GM23338 (cell line): ENCODE data around the gene KLF2. TPM values are rescaled to one million over a fixed set of nuclear protein-coding genes. Genes with fewer than 3 reads are reported as not detected.

Experiments
- ATAC-seq: fragments of 200-7000 bp; cut with Tn5 transposase; 3 replicates; pipeline ENCODE4 v1.9.1; 2020
- DNase-seq: peaks from one replicate; pipeline ENCODE4 v3.0.0-alpha.2; 2015; ENCODE audit warnings: low spot score
- H2AFZ ChIP-seq: fragments of 200-600 bp; sonication (generic); 2 replicates; pipeline ENCODE4 v1.8.0; 2016; ENCODE audit warnings: antibody characterized with exemption, mild to moderate bottlenecking, moderate library complexity
- H3F3A ChIP-seq: fragments of 200-600 bp; sonication (generic); replicated peaks from 2 replicates; pipeline ENCODE4 v1.8.0; 2017; ENCODE audit warnings: antibody characterized with exemption, mixed run types, low read depth
- H3K27ac ChIP-seq: fragments of 200-600 bp; sonication (generic); 2 replicates; pipeline ENCODE4 v1.6.1; 2016; ENCODE audit warnings: low read depth
- H3K27me3 ChIP-seq: fragments of 200-600 bp; sonication (generic); 2 replicates; pipeline ENCODE4 v1.8.0; 2016; ENCODE audit warnings: mild to moderate bottlenecking, mixed run types, moderate library complexity; ENCODE audit not compliant: insufficient read depth
- H3K36me3 ChIP-seq: fragments of 200-600 bp; sonication (generic); 2 replicates; pipeline ENCODE4 v1.8.0; 2016; ENCODE audit warnings: mild to moderate bottlenecking; ENCODE audit not compliant: insufficient read depth
- H3K4me1 ChIP-seq: fragments of 200-600 bp; sonication (generic); 2 replicates; pipeline ENCODE4 v1.8.0; 2016; ENCODE audit warnings: mild to moderate bottlenecking, moderate library complexity; ENCODE audit not compliant: insufficient read depth
- H3K4me2 ChIP-seq: fragments of 200-600 bp; sonication (generic); 2 replicates; pipeline ENCODE4 v1.7.1; 2017; ENCODE audit warnings: mixed run types
- H3K4me3 ChIP-seq: fragments of 200-600 bp; sonication (generic); 2 replicates; pipeline ENCODE4 v1.6.1; 2016; ENCODE audit warnings: mixed run types
- H3K79me2 ChIP-seq: fragments of 200-600 bp; sonication (generic); replicated peaks from 2 replicates; pipeline ENCODE4 v1.8.0; 2017; ENCODE audit warnings: mild to moderate bottlenecking; ENCODE audit not compliant: insufficient read depth
- H3K9me2 ChIP-seq: fragments of 200-600 bp; sonication (generic); 2 replicates; pipeline ENCODE4 v1.8.0; 2017; ENCODE audit not compliant: insufficient read depth
- H4K20me1 ChIP-seq: fragments of 200-600 bp; sonication (generic); replicated peaks from 2 replicates; pipeline ENCODE4 v1.8.0; 2017; ENCODE audit warnings: mild to moderate bottlenecking; ENCODE audit not compliant: insufficient read depth
- H3K27ac Mint-ChIP-seq: 2 replicates; pipeline ENCODE4 v1.8.0; 2020; ENCODE audit warnings: inconsistent platforms, mild to moderate bottlenecking, moderate library complexity, mixed read lengths
- H3K27me3 Mint-ChIP-seq: 3 replicates; pipeline ENCODE4 v1.8.0; 2022; ENCODE audit warnings: low read depth, mild to moderate bottlenecking, moderate library complexity, mixed read lengths, inconsistent platforms; ENCODE audit not compliant: insufficient read depth, poor library complexity
- H3K36me3 Mint-ChIP-seq: 3 replicates; pipeline ENCODE4 v1.8.0; 2021; ENCODE audit warnings: low read depth, mild to moderate bottlenecking, inconsistent platforms, moderate library complexity, mixed read lengths
- H3K4me1 Mint-ChIP-seq: 3 replicates; pipeline ENCODE4 v1.8.0; 2020; ENCODE audit warnings: mild to moderate bottlenecking, inconsistent platforms, mixed read lengths
- H3K4me3 Mint-ChIP-seq: 3 replicates; pipeline ENCODE4 v1.8.0; 2021; ENCODE audit warnings: moderate library complexity, mild to moderate bottlenecking, inconsistent platforms, mixed read lengths
- H3K9me3 Mint-ChIP-seq: 3 replicates; pipeline ENCODE4 v1.8.0; 2020; ENCODE audit warnings: moderate library complexity, mild to moderate bottlenecking, inconsistent platforms, mixed read lengths
- CREB1 ChIP-seq: fragments of 250-450 bp; sonication (Bioruptor Pico); IDR thresholded peaks from 2 replicates; pipeline ENCODE4 v1.5.0; 2020; ENCODE audit warnings: low read depth, mild to moderate bottlenecking, moderate library complexity
- ETS1 ChIP-seq: IDR thresholded peaks from 2 replicates; pipeline ENCODE4 v1.6.1; 2016; ENCODE audit warnings: antibody characterized with exemption
- EZH2 ChIP-seq: fragments of 200-600 bp; sonication (generic); IDR thresholded peaks from one replicate; pipeline ENCODE4 v1.8.0; 2017; ENCODE audit warnings: antibody characterized with exemption, mild to moderate bottlenecking, low read depth; ENCODE audit not compliant: unreplicated experiment
- EZH2phosphoT487 ChIP-seq: fragments of 200-600 bp; sonication (generic); IDR thresholded peaks from one replicate; pipeline ENCODE4 v1.8.1; 2018; ENCODE audit warnings: antibody characterized with exemption; ENCODE audit not compliant: unreplicated experiment
- JUNB ChIP-seq: IDR thresholded peaks from one replicate; pipeline ENCODE4 v1.6.1; 2016; ENCODE audit warnings: antibody characterized with exemption; ENCODE audit not compliant: unreplicated experiment
- NANOG ChIP-seq: IDR thresholded peaks from 2 replicates; pipeline ENCODE4 v1.6.1; 2016; ENCODE audit warnings: antibody characterized with exemption, borderline replicate concordance
- POLR2AphosphoS5 ChIP-seq: IDR thresholded peaks from 2 replicates; pipeline ENCODE4 v1.6.1; 2016; ENCODE audit warnings: antibody characterized with exemption, low read depth
- STAT1 ChIP-seq: IDR thresholded peaks from one replicate; pipeline ENCODE4 v1.6.1; 2016; ENCODE audit warnings: antibody characterized with exemption; ENCODE audit not compliant: unreplicated experiment
- ZNF114 ChIP-seq: fragments of 250-450 bp; sonication (Bioruptor Pico); IDR thresholded peaks from 2 replicates; pipeline ENCODE4 v1.5.0; 2020; ENCODE audit warnings: mild to moderate bottlenecking, moderate library complexity
- ZNF331 ChIP-seq: fragments of 250-450 bp; sonication (Bioruptor Pico); IDR thresholded peaks from 2 replicates; pipeline ENCODE4 v1.5.0; 2020; ENCODE audit warnings: low read depth, mild to moderate bottlenecking, moderate library complexity
- ZNF462 ChIP-seq: fragments of 250-450 bp; sonication (Bioruptor Pico); IDR thresholded peaks from 2 replicates; pipeline ENCODE4 v1.5.0; 2020; ENCODE audit warnings: mild to moderate bottlenecking, moderate library complexity
- polyA plus RNA-seq: library from polyadenylated mRNA; unstranded; fragments of >200 nt; fragmentation: Nextera tagmentation; extraction: Ambion mirVana; gene quantifications from 2 replicates; pipeline ENCODE4 v1.2.1, GENCODE V29; 2016
- total RNA-seq: library from RNA; depleted of rRNA; stranded (reverse); fragments of >200 nt; shearing (Covaris generic); gene quantifications from 2 replicates; pipeline ENCODE4 v1.2.3, GENCODE V29; 2014
- TF ChIP-seq, protein P1 (sequence below): IDR thresholded peaks from one replicate; pipeline ENCODE4 v1.6.1; 2018; ENCODE audit warnings: antibody characterized with exemption; ENCODE audit not compliant: unreplicated experiment
- TF ChIP-seq, protein P2 (sequence below), 2 experiments: fragments of 200-600 bp in 1 of 2; sonication (generic) in 1 of 2; conservative IDR thresholded peaks; 2 replicates each; pipeline versions ENCODE4 v1.5.1 to v1.6.1; 2016 to 2017; ENCODE audit warnings: antibody characterized with exemption in 2 of 2, low read depth in 2 of 2, mild to moderate bottlenecking in 2 of 2, moderate library complexity in 1 of 2

KLF2 gene
- total and polyA plus RNA-seq, 2 experiments from 2014 or later = 0.90 TPM; not detected in 1

- H3K27ac Mint-ChIP-seq = peak overlapping the region; percentile 84
- no peaks in the 10 kb centered on the region for H3K79me2 ChIP-seq
- no peak for TF ChIP-seq CREB1 (CRISPR knock-in tag)
- TF ChIP-seq ZNF462 (CRISPR knock-in tag) = no peak
- TF ChIP-seq, protein P1, sequence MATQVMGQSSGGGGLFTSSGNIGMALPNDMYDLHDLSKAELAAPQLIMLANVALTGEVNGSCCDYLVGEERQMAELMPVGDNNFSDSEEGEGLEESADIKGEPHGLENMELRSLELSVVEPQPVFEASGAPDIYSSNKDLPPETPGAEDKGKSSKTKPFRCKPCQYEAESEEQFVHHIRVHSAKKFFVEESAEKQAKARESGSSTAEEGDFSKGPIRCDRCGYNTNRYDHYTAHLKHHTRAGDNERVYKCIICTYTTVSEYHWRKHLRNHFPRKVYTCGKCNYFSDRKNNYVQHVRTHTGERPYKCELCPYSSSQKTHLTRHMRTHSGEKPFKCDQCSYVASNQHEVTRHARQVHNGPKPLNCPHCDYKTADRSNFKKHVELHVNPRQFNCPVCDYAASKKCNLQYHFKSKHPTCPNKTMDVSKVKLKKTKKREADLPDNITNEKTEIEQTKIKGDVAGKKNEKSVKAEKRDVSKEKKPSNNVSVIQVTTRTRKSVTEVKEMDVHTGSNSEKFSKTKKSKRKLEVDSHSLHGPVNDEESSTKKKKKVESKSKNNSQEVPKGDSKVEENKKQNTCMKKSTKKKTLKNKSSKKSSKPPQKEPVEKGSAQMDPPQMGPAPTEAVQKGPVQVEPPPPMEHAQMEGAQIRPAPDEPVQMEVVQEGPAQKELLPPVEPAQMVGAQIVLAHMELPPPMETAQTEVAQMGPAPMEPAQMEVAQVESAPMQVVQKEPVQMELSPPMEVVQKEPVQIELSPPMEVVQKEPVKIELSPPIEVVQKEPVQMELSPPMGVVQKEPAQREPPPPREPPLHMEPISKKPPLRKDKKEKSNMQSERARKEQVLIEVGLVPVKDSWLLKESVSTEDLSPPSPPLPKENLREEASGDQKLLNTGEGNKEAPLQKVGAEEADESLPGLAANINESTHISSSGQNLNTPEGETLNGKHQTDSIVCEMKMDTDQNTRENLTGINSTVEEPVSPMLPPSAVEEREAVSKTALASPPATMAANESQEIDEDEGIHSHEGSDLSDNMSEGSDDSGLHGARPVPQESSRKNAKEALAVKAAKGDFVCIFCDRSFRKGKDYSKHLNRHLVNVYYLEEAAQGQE = no peak
- TF ChIP-seq, protein P2, sequence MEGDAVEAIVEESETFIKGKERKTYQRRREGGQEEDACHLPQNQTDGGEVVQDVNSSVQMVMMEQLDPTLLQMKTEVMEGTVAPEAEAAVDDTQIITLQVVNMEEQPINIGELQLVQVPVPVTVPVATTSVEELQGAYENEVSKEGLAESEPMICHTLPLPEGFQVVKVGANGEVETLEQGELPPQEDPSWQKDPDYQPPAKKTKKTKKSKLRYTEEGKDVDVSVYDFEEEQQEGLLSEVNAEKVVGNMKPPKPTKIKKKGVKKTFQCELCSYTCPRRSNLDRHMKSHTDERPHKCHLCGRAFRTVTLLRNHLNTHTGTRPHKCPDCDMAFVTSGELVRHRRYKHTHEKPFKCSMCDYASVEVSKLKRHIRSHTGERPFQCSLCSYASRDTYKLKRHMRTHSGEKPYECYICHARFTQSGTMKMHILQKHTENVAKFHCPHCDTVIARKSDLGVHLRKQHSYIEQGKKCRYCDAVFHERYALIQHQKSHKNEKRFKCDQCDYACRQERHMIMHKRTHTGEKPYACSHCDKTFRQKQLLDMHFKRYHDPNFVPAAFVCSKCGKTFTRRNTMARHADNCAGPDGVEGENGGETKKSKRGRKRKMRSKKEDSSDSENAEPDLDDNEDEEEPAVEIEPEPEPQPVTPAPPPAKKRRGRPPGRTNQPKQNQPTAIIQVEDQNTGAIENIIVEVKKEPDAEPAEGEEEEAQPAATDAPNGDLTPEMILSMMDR (conservative IDR thresholded peaks at IDR 0.05; ENCODE audit: low read depth in 2 of 2) = no peak
- no peak for TF ChIP-seq ZNF114 (CRISPR knock-in tag)
- no peak for TF ChIP-seq EZH2phosphoT487
- no peak for TF ChIP-seq ETS1
- TF ChIP-seq ZNF331 = no peak
- TF ChIP-seq EZH2 = no peak
- TF ChIP-seq POLR2AphosphoS5 = no peak
- TF ChIP-seq STAT1 = no peak
- no peak for TF ChIP-seq JUNB
- TF ChIP-seq NANOG = no peak
- H3K4me2 ChIP-seq = no peak overlapping the region
- H3K36me3 Mint-ChIP-seq = no peaks in the 10 kb centered on the region; the same call in 1 of the 3 replicates
- H2AFZ ChIP-seq = no peak overlapping the region
- no peaks in the 10 kb centered on the region for H3K36me3 ChIP-seq
- H3K9me2 ChIP-seq = no peaks in the 10 kb centered on the region
- H3K9me3 Mint-ChIP-seq = no peaks in the 10 kb centered on the region
- no peaks in the 10 kb centered on the region for H3F3A ChIP-seq
- no peak for DNase-seq
- no peak; the same call in 2 of the 3 replicates for ATAC-seq
- H3K4me3 ChIP-seq = no peak overlapping the region
- peaks cover 6% of the 10 kb centered on the region; the same call in 1 of the 2 replicates for H3K4me1 ChIP-seq
- no peak overlapping the region; the same call in 1 of the 2 replicates for H3K27ac ChIP-seq
- H3K4me1 Mint-ChIP-seq = peaks cover 5% of the 10 kb centered on the region; the same call in 1 of the 3 replicates
- H3K27me3 Mint-ChIP-seq = peaks cover 2% of the 10 kb centered on the region
- H4K20me1 ChIP-seq = no peaks in the 10 kb centered on the region
- no peak overlapping the region for H3K4me3 Mint-ChIP-seq
- H3K27me3 ChIP-seq = no peaks in the 10 kb centered on the region
Measured at GRCh38 chr19:16351133-16351809, 26.6 kb downstream of the KLF2 start.
